ENCODE data around the gene WDR5.

DNA sequence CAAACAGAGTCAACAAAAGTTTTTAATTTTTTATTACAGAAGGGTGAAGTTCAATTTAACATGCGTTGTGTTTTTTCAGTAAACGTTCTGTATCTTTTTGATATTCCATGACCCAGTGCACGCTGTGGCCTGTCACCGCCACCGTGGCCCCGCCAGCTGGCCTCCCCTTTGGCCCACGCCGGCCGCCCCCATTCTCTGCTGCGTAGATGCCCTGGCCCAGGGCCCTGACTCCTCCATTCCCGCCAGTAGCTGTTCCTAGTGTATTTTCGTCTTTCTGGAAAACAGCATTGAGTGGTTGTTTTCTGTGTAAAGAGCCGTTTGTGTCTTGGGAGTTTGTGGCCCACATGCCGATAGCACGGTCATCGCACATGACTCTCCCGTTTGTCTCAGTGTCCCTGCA is 22.4 kb downstream of the WDR5 start:
- TF ChIP-seq, protein P1, sequence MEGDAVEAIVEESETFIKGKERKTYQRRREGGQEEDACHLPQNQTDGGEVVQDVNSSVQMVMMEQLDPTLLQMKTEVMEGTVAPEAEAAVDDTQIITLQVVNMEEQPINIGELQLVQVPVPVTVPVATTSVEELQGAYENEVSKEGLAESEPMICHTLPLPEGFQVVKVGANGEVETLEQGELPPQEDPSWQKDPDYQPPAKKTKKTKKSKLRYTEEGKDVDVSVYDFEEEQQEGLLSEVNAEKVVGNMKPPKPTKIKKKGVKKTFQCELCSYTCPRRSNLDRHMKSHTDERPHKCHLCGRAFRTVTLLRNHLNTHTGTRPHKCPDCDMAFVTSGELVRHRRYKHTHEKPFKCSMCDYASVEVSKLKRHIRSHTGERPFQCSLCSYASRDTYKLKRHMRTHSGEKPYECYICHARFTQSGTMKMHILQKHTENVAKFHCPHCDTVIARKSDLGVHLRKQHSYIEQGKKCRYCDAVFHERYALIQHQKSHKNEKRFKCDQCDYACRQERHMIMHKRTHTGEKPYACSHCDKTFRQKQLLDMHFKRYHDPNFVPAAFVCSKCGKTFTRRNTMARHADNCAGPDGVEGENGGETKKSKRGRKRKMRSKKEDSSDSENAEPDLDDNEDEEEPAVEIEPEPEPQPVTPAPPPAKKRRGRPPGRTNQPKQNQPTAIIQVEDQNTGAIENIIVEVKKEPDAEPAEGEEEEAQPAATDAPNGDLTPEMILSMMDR (conservative IDR thresholded peaks at IDR 0.05; ENCODE audit: low read depth, low read length): no peak
- no peak for TF ChIP-seq EZH2 (IDR thresholded peaks at IDR 0.05; ENCODE audit: low read length, unreplicated experiment)
